ENCODE measurements around the gene ANGPTL2.

Gene ANGPTL2

GRCh38 chr9:127089631-127090081, 32.8 kb downstream of the ANGPTL2 start:
- DNase-seq (ENCODE audit: low read depth) = no peak
- no peak overlapping the region for H3K4me3 ChIP-seq (replicated peaks; ENCODE audit: low read depth, low read length)

GRCh38 chr9:127088724-127089615, 33.5 kb downstream of the ANGPTL2 start:
- H3K4me3 ChIP-seq (replicated peaks; ENCODE audit: low read depth, low read length) = no peak overlapping the region
- TF ChIP-seq CTCF (IDR thresholded peaks at IDR 0.05; ENCODE audit: low read length, missing control alignments) = no peak
- DNase-seq (ENCODE audit: low read depth) = no peak

More at GRCh38 chr9:127089631-127090081, 32.8 kb downstream of the ANGPTL2 start:
- no peak for TF ChIP-seq CTCF (IDR thresholded peaks at IDR 0.05; ENCODE audit: low read length, missing control alignments)

- no peak for DNase-seq (ENCODE audit: low read depth)
- H3K4me3 ChIP-seq (replicated peaks; ENCODE audit: low read depth, low read length) = no peak overlapping the region
- TF ChIP-seq CTCF (IDR thresholded peaks at IDR 0.05; ENCODE audit: low read length, missing control alignments) = no peak
Measured at GRCh38 chr9:127087836-127088235, 34.6 kb downstream of the ANGPTL2 start.

GRCh38 chr9:127087411-127087810, 35.0 kb downstream of the ANGPTL2 start:
- TF ChIP-seq CTCF (IDR thresholded peaks at IDR 0.05; ENCODE audit: low read length, missing control alignments) = no peak
- no peak for DNase-seq (ENCODE audit: low read depth)
- H3K4me3 ChIP-seq (replicated peaks; ENCODE audit: low read depth, low read length) = no peak overlapping the region

- H3K4me3 ChIP-seq (replicated peaks; ENCODE audit: low read depth, low read length) = no peak overlapping the region
- DNase-seq (ENCODE audit: low read depth) = no peak
Measured at GRCh38 chr9:127086771-127087170, 35.7 kb downstream of the ANGPTL2 start.

GRCh38 chr9:127085186-127085585, 37.2 kb downstream of the ANGPTL2 start:
- H3K4me3 ChIP-seq (replicated peaks; ENCODE audit: low read depth, low read length) = no peak overlapping the region
- TF ChIP-seq CTCF (IDR thresholded peaks at IDR 0.05; ENCODE audit: low read length, missing control alignments) = no peak
- DNase-seq (ENCODE audit: low read depth) = no peak

More at GRCh38 chr9:127086771-127087170, 35.7 kb downstream of the ANGPTL2 start:
- no peak for TF ChIP-seq CTCF (IDR thresholded peaks at IDR 0.05; ENCODE audit: low read length, missing control alignments)

All from fibroblast of pulmonary artery (primary cell).